Liver (tissue), 9 donors: ENCODE data around the gene SLC12A7. TPM values are rescaled to one million over a fixed set of nuclear protein-coding genes. Genes with fewer than 3 reads are reported as not detected.

Source experiments
- DNase-seq: peaks from one replicate; pipeline ENCODE4 v3.0.0-alpha.2; 2017; ENCODE audit warnings: low spot score
- H3K27ac ChIP-seq, 2 donors: one replicate each; pipeline ENCODE4 v1.7.0; 2013; ENCODE audit warnings: inconsistent platforms in 2 of 2, low read length in 2 of 2, control low read depth in 1 of 2, low read depth in 1 of 2, mild to moderate bottlenecking in 1 of 2
- H3K27me3 ChIP-seq, 4 donors: one replicate each; pipeline versions ENCODE4 v1.6.1 to v1.7.0; 2013; ENCODE audit warnings: low read length in 3 of 4, inconsistent platforms in 1 of 4, mild to moderate bottlenecking in 1 of 4, moderate library complexity in 1 of 4; ENCODE audit not compliant: control insufficient read depth in 4 of 4, insufficient read depth in 4 of 4
- H3K36me3 ChIP-seq, 4 donors: one replicate each; pipeline versions ENCODE4 v1.6.1 to v1.7.0; 2013; ENCODE audit warnings: low read length in 3 of 4, mild to moderate bottlenecking in 3 of 4, low read depth in 1 of 4, moderate library complexity in 1 of 4; ENCODE audit not compliant: control insufficient read depth in 4 of 4, insufficient read depth in 3 of 4
- H3K4me1 ChIP-seq, 4 donors: one replicate each; pipeline versions ENCODE4 v1.6.1 to v1.7.0; 2013; ENCODE audit warnings: low read length in 3 of 4, mild to moderate bottlenecking in 3 of 4, moderate library complexity in 1 of 4; ENCODE audit not compliant: control insufficient read depth in 4 of 4, insufficient read depth in 4 of 4
- H3K4me3 ChIP-seq, 3 donors: one replicate each; pipeline versions ENCODE4 v1.6.1 to v1.7.0; 2013; ENCODE audit warnings: low read length in 3 of 3, control low read depth in 1 of 3, low read depth in 1 of 3, mild to moderate bottlenecking in 1 of 3
- H3K9ac ChIP-seq, 2 donors: one replicate each; pipeline ENCODE4 v1.7.0; 2013; ENCODE audit warnings: low read length in 2 of 2, mild to moderate bottlenecking in 2 of 2, moderate library complexity in 2 of 2, control low read depth in 1 of 2, low read depth in 1 of 2
- H3K9me3 ChIP-seq, 4 donors: one replicate each; pipeline versions ENCODE4 v1.6.1 to v1.7.0; 2013; ENCODE audit warnings: low read length in 3 of 4; ENCODE audit not compliant: control insufficient read depth in 4 of 4
- EGR1 ChIP-seq, 2 donors: IDR thresholded peaks; 2 replicates each; pipeline ENCODE4 v1.6.1; 2016 to 2018; ENCODE audit warnings: antibody characterized with exemption in 2 of 2, low read depth in 2 of 2
- FOXA1 ChIP-seq: IDR thresholded peaks from 2 replicates; pipeline ENCODE4 v1.6.1; 2016; ENCODE audit warnings: antibody characterized with exemption
- FOXA2 ChIP-seq: IDR thresholded peaks from 2 replicates; pipeline ENCODE4 v1.6.1; 2016; ENCODE audit warnings: antibody characterized with exemption
- GABPA ChIP-seq, 2 donors: IDR thresholded peaks in 1 of 2; conservative IDR thresholded peaks in 1 of 2; 2 replicates each; pipeline ENCODE4 v1.6.1; 2016; ENCODE audit warnings: antibody characterized with exemption in 2 of 2, mild to moderate bottlenecking in 1 of 2, moderate library complexity in 1 of 2
- HNF4A ChIP-seq, 2 donors: conservative IDR thresholded peaks; 2 replicates each; pipeline ENCODE4 v1.6.1; 2016; ENCODE audit warnings: antibody characterized with exemption in 2 of 2, mild to moderate bottlenecking in 2 of 2
- HNF4G ChIP-seq: IDR thresholded peaks from 2 replicates; pipeline ENCODE4 v1.6.1; 2016; ENCODE audit warnings: antibody characterized with exemption
- JUND ChIP-seq, 2 donors: IDR thresholded peaks; 2 replicates each; pipeline ENCODE4 v1.6.1; 2016; ENCODE audit warnings: antibody characterized with exemption in 2 of 2
- NR2F2 ChIP-seq: IDR thresholded peaks from 2 replicates; pipeline ENCODE4 v1.6.1; 2016; ENCODE audit warnings: antibody characterized with exemption
- RAD21 ChIP-seq, 2 donors: IDR thresholded peaks; 2 replicates each; pipeline ENCODE4 v1.6.1; 2016; ENCODE audit warnings: antibody characterized with exemption in 2 of 2, mild to moderate bottlenecking in 2 of 2
- RXRA ChIP-seq, 2 donors: IDR thresholded peaks; 2 replicates each; pipeline ENCODE4 v1.6.1; 2017 to 2018; ENCODE audit warnings: antibody characterized with exemption in 2 of 2, mild to moderate bottlenecking in 1 of 2
- SP1 ChIP-seq: IDR thresholded peaks from 2 replicates; pipeline ENCODE4 v1.6.1; 2018; ENCODE audit warnings: antibody characterized with exemption, mild to moderate bottlenecking
- TAF1 ChIP-seq: conservative IDR thresholded peaks from 2 replicates; pipeline ENCODE4 v1.6.1; 2016; ENCODE audit warnings: antibody characterized with exemption, mild to moderate bottlenecking
- YY1 ChIP-seq: IDR thresholded peaks from 2 replicates; pipeline ENCODE4 v1.6.1; 2016; ENCODE audit warnings: antibody characterized with exemption, mild to moderate bottlenecking
- WGBS: extraction: QIAGEN DNeasy Blood & Tissue Kit; methylation state at CpG from one replicate; pipeline ENCODE4 v1.1.7; 2013; 5-methylcytosine and 5-hydroxymethylcytosine counted together
- polyA plus RNA-seq, 2 donors: library from polyadenylated mRNA; stranded (reverse) in 1 of 2; unstranded in 1 of 2; fragments of 200-250 nt in 1 of 2; fragments of >200 nt in 1 of 2; fragmentation: Nextera tagmentation in 1 of 2; extraction: Ambion mirVana in 1 of 2; gene quantifications; one replicate each; pipeline versions ENCODE4 v1.2.1 to v1.2.3, GENCODE V29; 2013 to 2015
- total RNA-seq, 2 donors: library from RNA; depleted of rRNA; stranded (reverse); fragments of >200 nt; gene quantifications; one replicate each; pipeline ENCODE4 v1.2.3, GENCODE V29; 2014
- TF ChIP-seq, protein P1 (sequence below): IDR thresholded peaks from 2 replicates; pipeline ENCODE4 v1.6.1; 2016; ENCODE audit warnings: antibody characterized with exemption
- TF ChIP-seq, protein P2 (sequence below): IDR thresholded peaks from 2 replicates; pipeline ENCODE4 v1.6.1; 2016; ENCODE audit warnings: antibody characterized with exemption
- TF ChIP-seq, protein P3 (sequence below): IDR thresholded peaks from 2 replicates; pipeline ENCODE4 v1.6.1; 2016; ENCODE audit warnings: antibody characterized with exemption
- TF ChIP-seq, protein P4 (sequence below): fragments of 150-350 bp; IDR thresholded peaks from 2 replicates; pipeline ENCODE4 v1.5.1; 2017; ENCODE audit warnings: improper control_type of control experiment, low read depth, low read length; ENCODE audit not compliant: missing input control
- TF ChIP-seq, protein P5 (sequence below): IDR thresholded peaks from 2 replicates; pipeline ENCODE4 v1.6.1; 2016; ENCODE audit warnings: antibody characterized with exemption, mild to moderate bottlenecking
- donor health status: healthy.
- donor health status: healthy.
- donor health status: healthy.
- donor health status: healthy.
- donor health status: healthy.

SLC12A7 gene
- total and polyA plus RNA-seq, 4 donors = 12.3 to 64.2 (median 28.9) TPM

DNA sequence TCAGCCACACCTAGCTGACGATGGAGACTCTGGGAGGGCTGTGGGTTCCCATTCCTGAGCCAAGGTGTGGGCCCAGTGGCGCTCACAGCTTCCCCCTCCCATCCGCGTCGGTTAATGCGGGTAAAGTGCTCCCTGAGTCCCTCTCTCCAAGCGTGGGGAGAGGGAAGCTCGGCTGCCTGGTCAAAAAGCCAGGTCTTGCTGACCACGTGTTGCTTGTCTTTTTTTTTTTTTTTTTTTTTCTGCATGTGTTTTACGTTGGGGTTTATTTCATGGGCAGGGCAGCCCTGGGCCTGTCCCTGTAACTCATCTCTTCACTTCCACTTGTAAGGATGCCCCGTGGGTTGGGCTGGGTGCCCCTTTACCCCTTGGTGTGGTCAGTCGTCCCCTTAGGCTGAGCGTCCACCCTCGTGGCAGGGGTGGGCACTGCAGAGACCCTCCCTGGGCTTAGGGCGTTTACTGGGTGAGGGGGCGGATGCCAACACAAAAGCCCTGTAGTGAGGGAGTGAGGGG lies 91.4 kb downstream of the SLC12A7 start:
- TF ChIP-seq YY1 = no peak
- TF ChIP-seq, protein P1, sequence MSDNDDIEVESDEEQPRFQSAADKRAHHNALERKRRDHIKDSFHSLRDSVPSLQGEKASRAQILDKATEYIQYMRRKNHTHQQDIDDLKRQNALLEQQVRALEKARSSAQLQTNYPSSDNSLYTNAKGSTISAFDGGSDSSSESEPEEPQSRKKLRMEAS = no peak
- DNase-seq = no peak
- Histone ChIP-seq H3K27ac (no peak overlapping the region), H3K36me3 (no peaks in the 10 kb centered on the region), H3K27me3 (no peaks in the 10 kb centered on the region), H3K9me3 (no peaks in the 10 kb centered on the region), H3K9ac (no peak overlapping the region), H3K4me3 (no peak overlapping the region), H3K4me1 (peaks cover 0 to 9% (median 3%) of the 10 kb centered on the region in 4 donors)
- WGBS = 84% methylated on average over 16 of the region's 16 CpGs

DNA sequence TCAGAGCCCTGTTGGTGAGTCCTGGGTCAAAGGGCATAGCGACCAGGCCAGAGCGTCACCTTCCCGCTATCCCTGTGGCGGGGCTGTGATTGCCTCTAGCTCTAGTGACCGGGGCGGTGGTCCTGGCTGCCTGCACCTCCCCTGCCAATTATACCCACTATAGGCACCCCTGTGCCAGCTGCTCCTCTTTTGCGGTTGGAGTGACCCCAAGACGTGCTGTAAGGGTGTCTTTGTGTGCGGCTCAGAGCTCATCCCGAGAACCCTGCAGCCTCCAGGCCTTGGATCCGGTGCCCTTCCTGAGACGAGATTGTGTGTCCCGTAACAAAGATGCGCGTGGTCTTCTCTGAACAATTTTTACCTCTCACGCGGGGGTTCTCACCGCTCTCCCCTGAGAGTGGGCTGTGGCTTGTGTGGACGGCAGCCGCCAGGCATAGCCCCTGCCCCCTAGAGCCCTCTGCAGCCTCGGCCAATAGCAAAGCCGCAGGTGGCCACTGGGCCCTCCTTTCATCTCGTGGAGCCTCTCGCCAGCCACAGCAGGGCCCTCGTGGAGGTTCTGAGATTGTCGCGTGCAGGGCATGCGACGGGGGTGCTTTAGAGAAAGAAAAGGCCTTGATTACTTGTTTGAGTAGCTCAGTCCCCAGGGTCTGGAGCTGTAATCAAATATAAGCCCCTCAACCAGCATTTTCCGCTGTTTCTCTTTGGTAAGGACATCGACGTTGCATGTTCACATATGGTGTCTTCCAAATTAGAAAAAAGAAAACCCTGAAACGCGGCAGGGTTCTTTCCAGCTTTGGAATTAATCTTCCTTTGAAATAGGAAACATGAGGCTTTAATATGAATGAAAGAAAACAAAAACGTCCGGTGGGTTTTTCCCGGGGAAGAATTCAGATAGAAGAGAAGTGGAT lies 92.6 kb downstream of the SLC12A7 start:
- H3K4me1 ChIP-seq = peaks cover 0 to 9% (median 3%) of the 10 kb centered on the region in 4 donors
- no peaks in the 10 kb centered on the region for H3K36me3 ChIP-seq
- no peaks in the 10 kb centered on the region for H3K9me3 ChIP-seq
- no peak for DNase-seq
- H3K9ac ChIP-seq = no peak overlapping the region
- TF ChIP-seq NR2F2 = no peak
- no peak for TF ChIP-seq SP1
- TF ChIP-seq RXRA (IDR thresholded peaks at IDR 0.05) = no peak
- TF ChIP-seq, protein P1 = no peak
- no peak for TF ChIP-seq EGR1 (IDR thresholded peaks at IDR 0.05; ENCODE audit: low read depth in 2 of 2)
- TF ChIP-seq FOXA2 = no peak
- TF ChIP-seq, protein P2, sequence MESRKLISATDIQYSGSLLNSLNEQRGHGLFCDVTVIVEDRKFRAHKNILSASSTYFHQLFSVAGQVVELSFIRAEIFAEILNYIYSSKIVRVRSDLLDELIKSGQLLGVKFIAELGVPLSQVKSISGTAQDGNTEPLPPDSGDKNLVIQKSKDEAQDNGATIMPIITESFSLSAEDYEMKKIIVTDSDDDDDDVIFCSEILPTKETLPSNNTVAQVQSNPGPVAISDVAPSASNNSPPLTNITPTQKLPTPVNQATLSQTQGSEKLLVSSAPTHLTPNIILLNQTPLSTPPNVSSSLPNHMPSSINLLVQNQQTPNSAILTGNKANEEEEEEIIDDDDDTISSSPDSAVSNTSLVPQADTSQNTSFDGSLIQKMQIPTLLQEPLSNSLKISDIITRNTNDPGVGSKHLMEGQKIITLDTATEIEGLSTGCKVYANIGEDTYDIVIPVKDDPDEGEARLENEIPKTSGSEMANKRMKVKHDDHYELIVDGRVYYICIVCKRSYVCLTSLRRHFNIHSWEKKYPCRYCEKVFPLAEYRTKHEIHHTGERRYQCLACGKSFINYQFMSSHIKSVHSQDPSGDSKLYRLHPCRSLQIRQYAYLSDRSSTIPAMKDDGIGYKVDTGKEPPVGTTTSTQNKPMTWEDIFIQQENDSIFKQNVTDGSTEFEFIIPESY = no peak
- no peak for TF ChIP-seq HNF4A (conservative IDR thresholded peaks at IDR 0.05)
- no peak for TF ChIP-seq YY1
- TF ChIP-seq HNF4G = no peak
- TF ChIP-seq GABPA (IDR thresholded peaks at IDR 0.05 in 1 of 2, conservative IDR thresholded peaks at IDR 0.05 in 1 of 2) = no peak
- TF ChIP-seq RAD21 (IDR thresholded peaks at IDR 0.05) = no peak
- TF ChIP-seq, protein P3, sequence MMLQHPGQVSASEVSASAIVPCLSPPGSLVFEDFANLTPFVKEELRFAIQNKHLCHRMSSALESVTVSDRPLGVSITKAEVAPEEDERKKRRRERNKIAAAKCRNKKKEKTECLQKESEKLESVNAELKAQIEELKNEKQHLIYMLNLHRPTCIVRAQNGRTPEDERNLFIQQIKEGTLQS = no peak
- TF ChIP-seq, protein P4, sequence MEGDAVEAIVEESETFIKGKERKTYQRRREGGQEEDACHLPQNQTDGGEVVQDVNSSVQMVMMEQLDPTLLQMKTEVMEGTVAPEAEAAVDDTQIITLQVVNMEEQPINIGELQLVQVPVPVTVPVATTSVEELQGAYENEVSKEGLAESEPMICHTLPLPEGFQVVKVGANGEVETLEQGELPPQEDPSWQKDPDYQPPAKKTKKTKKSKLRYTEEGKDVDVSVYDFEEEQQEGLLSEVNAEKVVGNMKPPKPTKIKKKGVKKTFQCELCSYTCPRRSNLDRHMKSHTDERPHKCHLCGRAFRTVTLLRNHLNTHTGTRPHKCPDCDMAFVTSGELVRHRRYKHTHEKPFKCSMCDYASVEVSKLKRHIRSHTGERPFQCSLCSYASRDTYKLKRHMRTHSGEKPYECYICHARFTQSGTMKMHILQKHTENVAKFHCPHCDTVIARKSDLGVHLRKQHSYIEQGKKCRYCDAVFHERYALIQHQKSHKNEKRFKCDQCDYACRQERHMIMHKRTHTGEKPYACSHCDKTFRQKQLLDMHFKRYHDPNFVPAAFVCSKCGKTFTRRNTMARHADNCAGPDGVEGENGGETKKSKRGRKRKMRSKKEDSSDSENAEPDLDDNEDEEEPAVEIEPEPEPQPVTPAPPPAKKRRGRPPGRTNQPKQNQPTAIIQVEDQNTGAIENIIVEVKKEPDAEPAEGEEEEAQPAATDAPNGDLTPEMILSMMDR = no peak
- TF ChIP-seq TAF1 = no peak
- TF ChIP-seq FOXA1 = no peak
- TF ChIP-seq JUND (IDR thresholded peaks at IDR 0.05) = no peak
- TF ChIP-seq, protein P5, sequence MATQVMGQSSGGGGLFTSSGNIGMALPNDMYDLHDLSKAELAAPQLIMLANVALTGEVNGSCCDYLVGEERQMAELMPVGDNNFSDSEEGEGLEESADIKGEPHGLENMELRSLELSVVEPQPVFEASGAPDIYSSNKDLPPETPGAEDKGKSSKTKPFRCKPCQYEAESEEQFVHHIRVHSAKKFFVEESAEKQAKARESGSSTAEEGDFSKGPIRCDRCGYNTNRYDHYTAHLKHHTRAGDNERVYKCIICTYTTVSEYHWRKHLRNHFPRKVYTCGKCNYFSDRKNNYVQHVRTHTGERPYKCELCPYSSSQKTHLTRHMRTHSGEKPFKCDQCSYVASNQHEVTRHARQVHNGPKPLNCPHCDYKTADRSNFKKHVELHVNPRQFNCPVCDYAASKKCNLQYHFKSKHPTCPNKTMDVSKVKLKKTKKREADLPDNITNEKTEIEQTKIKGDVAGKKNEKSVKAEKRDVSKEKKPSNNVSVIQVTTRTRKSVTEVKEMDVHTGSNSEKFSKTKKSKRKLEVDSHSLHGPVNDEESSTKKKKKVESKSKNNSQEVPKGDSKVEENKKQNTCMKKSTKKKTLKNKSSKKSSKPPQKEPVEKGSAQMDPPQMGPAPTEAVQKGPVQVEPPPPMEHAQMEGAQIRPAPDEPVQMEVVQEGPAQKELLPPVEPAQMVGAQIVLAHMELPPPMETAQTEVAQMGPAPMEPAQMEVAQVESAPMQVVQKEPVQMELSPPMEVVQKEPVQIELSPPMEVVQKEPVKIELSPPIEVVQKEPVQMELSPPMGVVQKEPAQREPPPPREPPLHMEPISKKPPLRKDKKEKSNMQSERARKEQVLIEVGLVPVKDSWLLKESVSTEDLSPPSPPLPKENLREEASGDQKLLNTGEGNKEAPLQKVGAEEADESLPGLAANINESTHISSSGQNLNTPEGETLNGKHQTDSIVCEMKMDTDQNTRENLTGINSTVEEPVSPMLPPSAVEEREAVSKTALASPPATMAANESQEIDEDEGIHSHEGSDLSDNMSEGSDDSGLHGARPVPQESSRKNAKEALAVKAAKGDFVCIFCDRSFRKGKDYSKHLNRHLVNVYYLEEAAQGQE = no peak
- WGBS = 89% methylated on average over 37 of the region's 37 CpGs
- H3K4me3 ChIP-seq = no peak overlapping the region
- no peaks in the 10 kb centered on the region for H3K27me3 ChIP-seq
- no peak overlapping the region for H3K27ac ChIP-seq
